Ishikawa (cell line): Measurements from ENCODE around the gene NBDY.

Source experiments
- CEBPB ChIP-seq: IDR thresholded peaks from 2 replicates; pipeline ENCODE4 v1.6.1; 2012
- CREB1 ChIP-seq: IDR thresholded peaks from 2 replicates; pipeline ENCODE4 v1.6.1; 2012; ENCODE audit warnings: low read depth
- EGR1 ChIP-seq: IDR thresholded peaks from 2 replicates; pipeline ENCODE4 v1.6.1; 2012
- EP300 ChIP-seq: IDR thresholded peaks from 2 replicates; pipeline ENCODE4 v1.6.1; 2012; ENCODE audit warnings: borderline replicate concordance
- FOXM1 ChIP-seq: IDR thresholded peaks from 2 replicates; pipeline ENCODE4 v1.6.1; 2012; ENCODE audit warnings: low read depth, borderline replicate concordance
- NFIC ChIP-seq: IDR thresholded peaks from 2 replicates; pipeline ENCODE4 v1.6.1; 2012
- RAD21 ChIP-seq: IDR thresholded peaks from 2 replicates; pipeline ENCODE4 v1.6.1; 2012; ENCODE audit warnings: low read depth
- TAF1 ChIP-seq: IDR thresholded peaks from 2 replicates; pipeline ENCODE4 v1.6.1; 2012; ENCODE audit warnings: low read depth, mild to moderate bottlenecking
- TCF12 ChIP-seq: IDR thresholded peaks from 2 replicates; pipeline ENCODE4 v1.6.1; 2012; ENCODE audit warnings: low read depth
- TEAD4 ChIP-seq: IDR thresholded peaks from 2 replicates; pipeline ENCODE4 v1.6.1; 2012
- YY1 ChIP-seq: IDR thresholded peaks from 2 replicates; pipeline ENCODE4 v1.6.1; 2012; ENCODE audit warnings: low read depth
- ZBTB7A ChIP-seq: IDR thresholded peaks from 2 replicates; pipeline ENCODE4 v1.6.1; 2012; ENCODE audit warnings: low read depth
- TF ChIP-seq, protein P1 (sequence below): IDR thresholded peaks from 2 replicates; pipeline ENCODE4 v1.6.1; 2012
- TF ChIP-seq, protein P2 (sequence below): IDR thresholded peaks from 2 replicates; pipeline ENCODE4 v1.6.1; 2012
- TF ChIP-seq, protein P3 (sequence below): IDR thresholded peaks from 2 replicates; pipeline ENCODE4 v1.6.1; 2012; ENCODE audit warnings: low read depth, mild to moderate bottlenecking

Gene NBDY

DNA sequence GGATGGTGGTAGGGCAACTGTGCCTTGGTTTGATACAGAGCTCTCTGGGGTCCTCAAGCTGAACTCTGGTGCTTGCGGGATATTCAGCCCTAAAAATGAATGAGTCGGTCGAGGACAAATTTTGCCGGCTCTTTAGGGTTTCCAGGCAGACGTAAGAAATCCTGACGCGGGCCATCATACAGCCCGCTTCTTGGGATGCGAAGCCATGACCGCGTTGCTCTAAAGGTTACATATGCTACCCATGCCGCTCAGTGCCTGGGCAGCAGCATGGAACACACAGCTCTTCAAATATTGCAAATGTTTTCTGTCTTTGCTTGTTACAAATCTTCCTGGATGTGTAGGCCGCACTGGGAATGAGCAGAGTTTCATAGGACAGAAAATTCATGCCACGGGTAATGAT lies 55.6 kb downstream of the NBDY start:
- TF ChIP-seq NFIC (no peak), CREB1 (no peak), TCF12 (no peak), EGR1 (no peak), YY1 (no peak), RAD21 (no peak), TEAD4 (no peak)
- TF ChIP-seq, protein P1, sequence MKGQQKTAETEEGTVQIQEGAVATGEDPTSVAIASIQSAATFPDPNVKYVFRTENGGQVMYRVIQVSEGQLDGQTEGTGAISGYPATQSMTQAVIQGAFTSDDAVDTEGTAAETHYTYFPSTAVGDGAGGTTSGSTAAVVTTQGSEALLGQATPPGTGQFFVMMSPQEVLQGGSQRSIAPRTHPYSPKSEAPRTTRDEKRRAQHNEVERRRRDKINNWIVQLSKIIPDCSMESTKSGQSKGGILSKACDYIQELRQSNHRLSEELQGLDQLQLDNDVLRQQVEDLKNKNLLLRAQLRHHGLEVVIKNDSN: no peak
- TF ChIP-seq, protein P2, sequence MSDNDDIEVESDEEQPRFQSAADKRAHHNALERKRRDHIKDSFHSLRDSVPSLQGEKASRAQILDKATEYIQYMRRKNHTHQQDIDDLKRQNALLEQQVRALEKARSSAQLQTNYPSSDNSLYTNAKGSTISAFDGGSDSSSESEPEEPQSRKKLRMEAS: no peak

DNA sequence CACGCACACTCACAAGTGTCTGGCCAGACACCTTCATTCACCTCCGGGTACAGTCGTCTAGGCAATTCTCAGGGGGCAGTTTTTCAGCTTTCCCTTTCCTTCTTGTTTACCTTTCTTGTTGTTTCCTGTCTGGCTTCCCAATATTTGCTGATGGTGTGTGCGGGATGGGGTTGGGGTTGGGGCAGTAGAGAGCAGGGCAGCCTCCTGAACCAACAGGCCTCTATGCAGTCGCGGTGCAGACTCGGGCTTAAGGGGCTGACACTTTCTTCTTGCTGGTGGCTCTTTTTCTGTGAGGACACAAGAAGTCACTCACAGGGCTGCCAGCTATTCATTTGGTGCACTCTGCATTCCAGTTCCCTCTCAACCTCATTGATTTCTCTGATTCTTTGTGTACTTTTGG lies 56.4 kb downstream of the NBDY start:
- TF ChIP-seq RAD21 (no peak), CEBPB (no peak), FOXM1 (no peak), EGR1 (no peak), TAF1 (no peak), YY1 (no peak), CREB1 (no peak), NFIC (no peak), EP300 (no peak), ZBTB7A (no peak), TEAD4 (no peak)
- TF ChIP-seq, protein P2: no peak
- TF ChIP-seq, protein P1: no peak

DNA sequence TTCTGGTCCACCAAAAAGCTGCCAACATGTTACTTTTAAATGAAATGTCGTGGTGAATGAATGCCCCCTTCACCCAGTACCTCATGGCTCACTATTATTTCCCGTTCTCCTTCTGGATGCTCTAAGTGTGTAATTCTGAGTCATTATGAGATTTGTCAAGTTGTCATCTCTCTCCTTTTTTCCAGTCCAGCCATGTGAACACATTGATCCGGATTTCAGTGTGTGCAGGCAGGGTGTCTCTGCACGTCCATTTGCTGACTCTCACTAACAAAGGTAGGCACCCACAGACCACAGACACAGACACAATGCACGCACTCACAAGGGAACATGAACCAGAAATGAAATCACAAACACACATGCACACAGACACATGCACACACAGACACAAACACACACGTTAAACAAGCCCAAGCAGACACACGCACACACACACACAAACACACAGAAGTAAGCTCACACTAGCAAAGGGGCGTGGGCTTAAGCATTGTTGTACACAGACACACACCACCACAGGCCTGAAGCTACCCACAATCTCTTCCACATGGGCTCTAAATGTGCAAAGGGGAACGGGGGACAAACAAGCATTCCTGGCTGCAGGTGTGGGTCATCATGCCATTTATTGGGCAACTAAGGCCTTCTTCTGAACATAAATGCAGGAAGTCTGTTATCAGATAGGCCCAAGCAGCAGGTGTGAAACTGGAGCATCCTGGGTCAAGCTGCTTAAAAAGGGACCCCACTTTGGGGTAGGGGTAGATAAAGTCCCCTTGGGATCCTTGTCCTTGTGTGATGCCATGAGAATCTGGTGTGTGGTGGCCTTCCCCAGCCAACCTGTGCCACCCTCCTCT lies 58.1 kb downstream of the NBDY start:
- TF ChIP-seq YY1: no peak
- no peak for TF ChIP-seq NFIC
- TF ChIP-seq, protein P1: no peak
- no peak for TF ChIP-seq CREB1
- TF ChIP-seq FOXM1: no peak
- no peak for TF ChIP-seq ZBTB7A

DNA sequence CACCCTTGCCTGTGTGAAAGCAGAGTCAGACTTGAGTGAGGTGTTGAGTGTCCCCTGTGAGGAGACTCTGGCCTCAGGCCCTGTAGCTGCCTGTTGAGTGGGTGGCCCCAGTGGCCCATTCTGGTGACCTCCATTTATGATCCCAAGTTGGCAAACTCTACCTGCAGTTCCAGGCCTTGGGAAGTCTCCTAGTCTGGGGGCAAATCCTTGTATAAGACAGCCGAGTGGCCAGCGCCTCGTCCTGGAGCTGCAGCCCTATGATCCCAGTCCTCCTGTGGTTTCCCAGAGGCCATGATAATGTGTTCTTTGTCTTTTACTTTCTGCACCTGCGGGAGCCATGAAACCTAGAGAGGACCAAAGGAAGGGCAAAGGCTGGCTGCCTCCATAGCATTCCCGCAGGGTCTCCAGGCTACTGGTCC lies 58.7 kb downstream of the NBDY start:
- TF ChIP-seq TEAD4 (no peak), FOXM1 (no peak), RAD21 (no peak), TAF1 (no peak), CEBPB (no peak), YY1 (no peak), CREB1 (no peak), EGR1 (no peak), ZBTB7A (no peak), NFIC (no peak), EP300 (no peak), TCF12 (no peak)
- TF ChIP-seq, protein P3, sequence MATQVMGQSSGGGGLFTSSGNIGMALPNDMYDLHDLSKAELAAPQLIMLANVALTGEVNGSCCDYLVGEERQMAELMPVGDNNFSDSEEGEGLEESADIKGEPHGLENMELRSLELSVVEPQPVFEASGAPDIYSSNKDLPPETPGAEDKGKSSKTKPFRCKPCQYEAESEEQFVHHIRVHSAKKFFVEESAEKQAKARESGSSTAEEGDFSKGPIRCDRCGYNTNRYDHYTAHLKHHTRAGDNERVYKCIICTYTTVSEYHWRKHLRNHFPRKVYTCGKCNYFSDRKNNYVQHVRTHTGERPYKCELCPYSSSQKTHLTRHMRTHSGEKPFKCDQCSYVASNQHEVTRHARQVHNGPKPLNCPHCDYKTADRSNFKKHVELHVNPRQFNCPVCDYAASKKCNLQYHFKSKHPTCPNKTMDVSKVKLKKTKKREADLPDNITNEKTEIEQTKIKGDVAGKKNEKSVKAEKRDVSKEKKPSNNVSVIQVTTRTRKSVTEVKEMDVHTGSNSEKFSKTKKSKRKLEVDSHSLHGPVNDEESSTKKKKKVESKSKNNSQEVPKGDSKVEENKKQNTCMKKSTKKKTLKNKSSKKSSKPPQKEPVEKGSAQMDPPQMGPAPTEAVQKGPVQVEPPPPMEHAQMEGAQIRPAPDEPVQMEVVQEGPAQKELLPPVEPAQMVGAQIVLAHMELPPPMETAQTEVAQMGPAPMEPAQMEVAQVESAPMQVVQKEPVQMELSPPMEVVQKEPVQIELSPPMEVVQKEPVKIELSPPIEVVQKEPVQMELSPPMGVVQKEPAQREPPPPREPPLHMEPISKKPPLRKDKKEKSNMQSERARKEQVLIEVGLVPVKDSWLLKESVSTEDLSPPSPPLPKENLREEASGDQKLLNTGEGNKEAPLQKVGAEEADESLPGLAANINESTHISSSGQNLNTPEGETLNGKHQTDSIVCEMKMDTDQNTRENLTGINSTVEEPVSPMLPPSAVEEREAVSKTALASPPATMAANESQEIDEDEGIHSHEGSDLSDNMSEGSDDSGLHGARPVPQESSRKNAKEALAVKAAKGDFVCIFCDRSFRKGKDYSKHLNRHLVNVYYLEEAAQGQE: no peak
- TF ChIP-seq, protein P2: no peak
- TF ChIP-seq, protein P1: no peak

DNA sequence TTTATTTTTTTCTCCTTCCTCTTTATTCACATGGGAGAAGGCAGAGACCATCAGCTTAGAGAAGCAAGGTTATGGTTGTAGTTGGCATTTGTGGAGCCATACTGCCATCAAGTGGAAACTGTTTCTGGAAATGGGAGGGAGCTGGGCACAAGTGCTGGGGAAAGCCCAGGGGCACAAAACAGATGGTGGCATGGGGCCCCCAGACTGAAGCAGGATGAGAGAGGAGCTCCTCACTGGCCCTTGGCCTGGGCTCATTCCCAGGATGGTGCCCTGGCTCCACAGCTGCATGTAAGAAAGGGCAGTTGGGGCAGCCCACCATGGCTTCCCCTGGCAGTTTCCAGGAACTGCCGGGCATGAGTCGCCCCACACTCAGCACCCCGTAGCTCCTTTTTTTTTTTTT lies 59.2 kb downstream of the NBDY start:
- TF ChIP-seq EGR1 (no peak), CREB1 (no peak), EP300 (no peak), TEAD4 (no peak), CEBPB (no peak), FOXM1 (no peak), ZBTB7A (no peak), TAF1 (no peak), NFIC (no peak), RAD21 (no peak)
- TF ChIP-seq, protein P1: no peak
- TF ChIP-seq, protein P2: no peak
